Neutrophil (primary cell): ENCODE data around the gene TTC27.

ENCODE experiments used
- H3K27ac ChIP-seq: fragments of 200-600 bp; sonication (generic); 2 replicates; pipeline ENCODE4 v1.5.1; 2016; ENCODE audit warnings: mild to moderate bottlenecking, moderate library complexity
- H3K27me3 ChIP-seq: fragments of 200-600 bp; sonication (generic); 2 replicates; pipeline ENCODE4 v1.6.0; 2016; ENCODE audit warnings: mild to moderate bottlenecking
- H3K36me3 ChIP-seq: fragments of 200-600 bp; sonication (generic); 2 replicates; pipeline ENCODE4 v1.5.1; 2017
- H3K4me1 ChIP-seq, 2 experiments: fragments of 200-600 bp in 1 of 2; sonication (generic) in 1 of 2; 1 replicate in 1 of 2; 2 replicates in 1 of 2; pipeline versions ENCODE4 v1.5.1 to v1.6.1; 2013 to 2016; ENCODE audit warnings: low read depth in 1 of 2, low read length in 1 of 2, mild to moderate bottlenecking in 1 of 2, moderate library complexity in 1 of 2; ENCODE audit not compliant: control insufficient read depth in 1 of 2, insufficient read depth in 1 of 2
- H3K4me3 ChIP-seq, 2 experiments: fragments of 200-600 bp in 1 of 2; sonication (generic) in 1 of 2; 1 replicate in 1 of 2; 2 replicates in 1 of 2; pipeline ENCODE4 v1.5.1; 2013 to 2016; ENCODE audit warnings: low read depth in 1 of 2, low read length in 1 of 2, mild to moderate bottlenecking in 1 of 2, moderate library complexity in 1 of 2
- H3K9me3 ChIP-seq: fragments of 200-600 bp; sonication (generic); 2 replicates; pipeline ENCODE4 v1.5.1; 2016
- CTCF ChIP-seq: fragments of 200-600 bp; sonication (generic); IDR thresholded peaks from 2 replicates; pipeline ENCODE4 v1.5.1; 2016; ENCODE audit warnings: antibody characterized with exemption

The TTC27 gene

DNA sequence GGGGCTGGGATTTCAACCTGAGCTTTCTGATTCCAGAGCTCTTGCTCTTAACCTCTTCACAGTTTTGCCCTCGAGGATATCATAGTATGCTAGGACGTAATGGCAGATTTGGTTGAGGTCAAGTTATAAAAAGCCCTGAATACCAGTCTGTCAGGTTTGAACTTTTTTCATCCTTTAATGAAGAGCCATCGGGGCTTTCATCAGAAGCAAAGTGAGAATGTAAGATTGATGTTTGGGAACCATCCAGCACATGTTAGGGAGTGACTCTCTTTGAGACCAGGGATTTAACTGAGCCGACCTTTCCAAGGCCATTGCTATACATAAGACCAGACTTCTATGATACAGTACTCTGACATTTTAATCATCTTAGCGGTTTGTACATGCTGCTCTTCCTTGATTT lies 142.5 kb downstream of the TTC27 start:
- Histone ChIP-seq H3K9me3 (no peaks in the 10 kb centered on the region), H3K4me1 (no peaks in the 10 kb centered on the region), H3K27me3 (no peaks in the 10 kb centered on the region)

GRCh38 chr2:32772638-32773447 lies 145.0 kb downstream of the TTC27 start:
- no peak for TF ChIP-seq CTCF
- Histone ChIP-seq H3K27me3 (no peaks in the 10 kb centered on the region), H3K4me3 (no peak overlapping the region), H3K27ac (no peak overlapping the region), H3K9me3 (no peaks in the 10 kb centered on the region), H3K4me1 (no peaks in the 10 kb centered on the region), H3K36me3 (no peaks in the 10 kb centered on the region)

More for the DNA sequence above, 142.5 kb downstream of the TTC27 start:
- Histone ChIP-seq H3K27ac (no peak overlapping the region), H3K4me3 (no peak overlapping the region), H3K36me3 (no peaks in the 10 kb centered on the region)
- no peak for TF ChIP-seq CTCF

GRCh38 chr2:32773448-32773808 lies 145.6 kb downstream of the TTC27 start:
- no peak for TF ChIP-seq CTCF
- no peak overlapping the region for H3K27ac ChIP-seq
- H3K4me1 ChIP-seq, result no peaks in the 10 kb centered on the region
- no peaks in the 10 kb centered on the region for H3K36me3 ChIP-seq
- no peak overlapping the region for H3K4me3 ChIP-seq
- no peaks in the 10 kb centered on the region for H3K27me3 ChIP-seq
- no peaks in the 10 kb centered on the region for H3K9me3 ChIP-seq

DNA sequence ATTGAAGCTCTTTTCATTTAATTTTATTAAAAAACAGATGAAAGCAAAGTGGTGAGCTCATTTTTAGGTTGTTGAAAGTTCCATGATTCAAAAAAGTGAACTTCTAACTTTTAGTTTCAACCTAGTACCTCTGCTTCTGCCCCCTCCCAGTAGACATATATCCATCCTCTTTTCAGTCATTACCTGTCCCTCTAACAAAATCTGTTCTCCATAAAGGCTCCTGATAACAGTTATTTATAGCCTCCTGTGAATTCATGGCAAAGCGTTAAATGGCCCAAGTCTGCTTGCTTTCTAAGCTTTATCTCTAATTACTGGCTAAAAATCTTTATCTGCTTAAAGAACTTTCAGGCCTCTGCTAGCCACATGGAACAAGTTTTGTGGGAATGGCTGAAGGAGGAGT lies 148.1 kb downstream of the TTC27 start:
- H3K9me3 ChIP-seq, result no peaks in the 10 kb centered on the region
- no peak overlapping the region for H3K4me3 ChIP-seq
- no peaks in the 10 kb centered on the region for H3K4me1 ChIP-seq
- H3K27me3 ChIP-seq, result no peaks in the 10 kb centered on the region
- TF ChIP-seq CTCF, result no peak
- H3K36me3 ChIP-seq, result no peaks in the 10 kb centered on the region
- H3K27ac ChIP-seq, result no peak overlapping the region

- TF ChIP-seq CTCF, result no peak
- Histone ChIP-seq H3K4me1 (no peaks in the 10 kb centered on the region), H3K4me3 (no peak overlapping the region)
These were observed 149.9 kb downstream of the TTC27 start for GRCh38 chr2:32777714-32778113.

More at GRCh38 chr2:32777714-32778113, 149.9 kb downstream of the TTC27 start:
- H3K27ac ChIP-seq, result no peak overlapping the region
- H3K9me3 ChIP-seq, result no peaks in the 10 kb centered on the region
- no peaks in the 10 kb centered on the region for H3K36me3 ChIP-seq
- H3K27me3 ChIP-seq, result no peaks in the 10 kb centered on the region
